Prostate gland (tissue), 2 donors: ENCODE results near the gene RCAN2.

Experiments used
- CTCF ChIP-seq, 4 experiments: fragments of 200-600 bp in 2 of 4; fragments of 450-650 bp in 2 of 4; sonication (generic) in 2 of 4; IDR thresholded peaks; 1 replicate in 3 of 4; 2 replicates in 1 of 4; pipeline ENCODE4 v1.5.1; 2016 to 2019; ENCODE audit warnings: antibody characterized with exemption in 4 of 4, mild to moderate bottlenecking in 2 of 4, moderate library complexity in 2 of 4
- POLR2A ChIP-seq: fragments of 450-650 bp; IDR thresholded peaks from one replicate; pipeline ENCODE4 v1.6.1; 2016; ENCODE audit warnings: antibody characterized with exemption, mild to moderate bottlenecking
- POLR2AphosphoS5 ChIP-seq: sonication (generic); formaldehyde crosslinking; IDR thresholded peaks from one replicate; pipeline ENCODE4 v1.6.1; 2017; ENCODE audit warnings: antibody characterized with exemption

GRCh38 chr6:46270336-46270735 lies 220.9 kb downstream of the RCAN2 start:
- TF ChIP-seq CTCF (IDR thresholded peaks at IDR 0.05) (no peak), POLR2A (no peak), POLR2AphosphoS5 (no peak)
